ENCODE measurements around the gene CCNQ. TPM values are rescaled to one million over a fixed set of nuclear protein-coding genes. Genes with fewer than 3 reads are reported as not detected.

CCNQ gene
- total RNA-seq, 2 experiments from 2014 or later, result 12.0 to 29.7 TPM

GRCh38 chrX:153642655-153643430 lies 43.9 kb upstream of the CCNQ start:
- Histone ChIP-seq H2AFZ (ENCODE audit: low read length) (no peak overlapping the region), H3K4me3 (ENCODE audit: low read depth, low read length, poor library complexity, severe bottlenecking) (no peak overlapping the region), H3K4me2 (ENCODE audit: low read length) (no peak overlapping the region), H3K27ac (ENCODE audit: low read depth, low read length, poor library complexity, severe bottlenecking) (no peak overlapping the region), H3K4me1 (ENCODE audit: insufficient read depth, low read length, poor library complexity, severe bottlenecking) (no peaks in the 10 kb centered on the region), H4K20me1 (ENCODE audit: insufficient read depth, low read length) (no peaks in the 10 kb centered on the region), H3K36me3 (ENCODE audit: insufficient read depth, low read length) (no peaks in the 10 kb centered on the region), H3K9me3 (ENCODE audit: low read length) (no peaks in the 10 kb centered on the region), H3K9me2 (ENCODE audit: insufficient read depth, low read length) (no peaks in the 10 kb centered on the region), H3K79me2 (ENCODE audit: insufficient read depth, low read depth, low read length) (no peaks in the 10 kb centered on the region)
- no TSS peak for BruUV-seq (replicated peaks)
- POLR2A ChIA-PET, result no interaction called here
- TF ChIP-seq EZH2phosphoT487 (IDR thresholded peaks at IDR 0.05; ENCODE audit: borderline replicate concordance, low read depth, low read length), result no peak
- no peak for TF ChIP-seq CTCF (conservative IDR thresholded peaks at IDR 0.05; ENCODE audit: low read length)
- CTCF ChIA-PET (ENCODE audit: unreplicated experiment), result no interaction called here
- DNase-seq (ENCODE audit: low spot score), result no peak
- intact Hi-C loops (cut with micrococcal nuclease; ENCODE audit: unreplicated experiment), result no loop called here

GRCh38 chrX:153642051-153642654 lies 43.2 kb upstream of the CCNQ start:
- Histone ChIP-seq H3K9me2 (ENCODE audit: insufficient read depth, low read length) (no peaks in the 10 kb centered on the region), H3K27ac (ENCODE audit: low read depth, low read length, poor library complexity, severe bottlenecking) (no peak overlapping the region), H2AFZ (ENCODE audit: low read length) (no peak overlapping the region), H3K36me3 (ENCODE audit: insufficient read depth, low read length) (no peaks in the 10 kb centered on the region), H3K4me3 (ENCODE audit: low read depth, low read length, poor library complexity, severe bottlenecking) (no peak overlapping the region), H3K79me2 (ENCODE audit: insufficient read depth, low read depth, low read length) (no peaks in the 10 kb centered on the region), H3K9me3 (ENCODE audit: low read length) (no peaks in the 10 kb centered on the region), H4K20me1 (ENCODE audit: insufficient read depth, low read length) (no peaks in the 10 kb centered on the region), H3K4me2 (ENCODE audit: low read length) (no peak overlapping the region), H3K4me1 (ENCODE audit: insufficient read depth, low read length, poor library complexity, severe bottlenecking) (no peaks in the 10 kb centered on the region)
- no TSS peak for BruUV-seq (replicated peaks)
- intact Hi-C loops (cut with micrococcal nuclease; ENCODE audit: unreplicated experiment), result no loop called here
- no peak for TF ChIP-seq CTCF (conservative IDR thresholded peaks at IDR 0.05; ENCODE audit: low read length)
- DNase-seq (ENCODE audit: low spot score), result no peak
- ChIA-PET CTCF (ENCODE audit: unreplicated experiment) (no interaction called here), POLR2A (no interaction called here)

GRCh38 chrX:153641627-153642026 lies 42.7 kb upstream of the CCNQ start:
- Histone ChIP-seq H3K4me3 (ENCODE audit: low read depth, low read length, poor library complexity, severe bottlenecking) (no peak overlapping the region), H3K36me3 (ENCODE audit: insufficient read depth, low read length) (no peaks in the 10 kb centered on the region), H3K4me1 (ENCODE audit: insufficient read depth, low read length, poor library complexity, severe bottlenecking) (no peaks in the 10 kb centered on the region), H3K9me2 (ENCODE audit: insufficient read depth, low read length) (no peaks in the 10 kb centered on the region), H3K4me2 (ENCODE audit: low read length) (no peak overlapping the region), H2AFZ (ENCODE audit: low read length) (no peak overlapping the region), H3K9me3 (ENCODE audit: low read length) (no peaks in the 10 kb centered on the region), H4K20me1 (ENCODE audit: insufficient read depth, low read length) (no peaks in the 10 kb centered on the region), H3K27ac (ENCODE audit: low read depth, low read length, poor library complexity, severe bottlenecking) (no peak overlapping the region), H3K79me2 (ENCODE audit: insufficient read depth, low read depth, low read length) (no peaks in the 10 kb centered on the region)
- POLR2A ChIA-PET, result no interaction called here
- intact Hi-C loops (cut with micrococcal nuclease; ENCODE audit: unreplicated experiment), result no loop called here
- CTCF ChIA-PET (ENCODE audit: unreplicated experiment), result no interaction called here
- DNase-seq (ENCODE audit: low spot score), result no peak
- BruUV-seq (replicated peaks), result no TSS peak
- TF ChIP-seq EZH2phosphoT487 (IDR thresholded peaks at IDR 0.05; ENCODE audit: borderline replicate concordance, low read depth, low read length) (no peak), CTCF (conservative IDR thresholded peaks at IDR 0.05; ENCODE audit: low read length) (no peak)

Measured in OCI-LY7 (cell line).